Activated CD4-positive, alpha-beta T cell treated with anti-CD3 and anti-CD28 coated beads, Interleukin-2, Interleukin-6, amounts not matched to agents 100 ng/mL and 50 ng/mL, durations not matched to agents 16 hours and 8 hours (primary cell): ENCODE data around the gene TNFAIP8.
A peak's percentile ranks its signal among the peaks of the same experiment; 100 is the strongest.
"Not testable (repeated sequence)": the region's sequence is repeated elsewhere in the genome, so short reads cannot be mapped to it uniquely, and the experiment has no call there.

Source experiments
- DNase-seq: peaks from one replicate; pipeline ENCODE4 v3.0.0-alpha.2; 2020

TNFAIP8 gene

DNA sequence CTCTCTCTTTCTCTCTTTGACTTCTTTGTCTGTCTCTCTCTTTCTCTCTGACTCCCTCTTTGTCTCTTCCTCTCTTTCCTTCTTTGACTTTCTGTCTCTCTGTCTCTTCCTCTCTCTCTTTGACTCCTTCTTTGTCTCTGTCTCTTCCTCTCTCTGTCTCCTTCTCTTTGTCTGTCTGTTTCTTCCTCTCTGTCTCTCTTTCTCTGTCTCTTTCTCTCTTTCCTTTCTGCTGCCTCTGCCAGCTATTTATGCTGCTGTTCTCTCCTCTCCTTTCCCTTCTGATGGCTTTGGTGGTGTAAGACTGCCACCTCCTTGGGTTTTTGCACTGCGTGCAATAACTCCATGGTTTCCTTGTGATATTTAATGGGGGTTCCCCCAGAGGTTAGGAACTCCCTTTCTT, 72.3 kb downstream of the TNFAIP8 start:
- not testable (repeated sequence) for DNase-seq

- not testable (repeated sequence) for DNase-seq
Measured at GRCh38 chr5:119428574-119428973, 72.8 kb downstream of the TNFAIP8 start.

DNA sequence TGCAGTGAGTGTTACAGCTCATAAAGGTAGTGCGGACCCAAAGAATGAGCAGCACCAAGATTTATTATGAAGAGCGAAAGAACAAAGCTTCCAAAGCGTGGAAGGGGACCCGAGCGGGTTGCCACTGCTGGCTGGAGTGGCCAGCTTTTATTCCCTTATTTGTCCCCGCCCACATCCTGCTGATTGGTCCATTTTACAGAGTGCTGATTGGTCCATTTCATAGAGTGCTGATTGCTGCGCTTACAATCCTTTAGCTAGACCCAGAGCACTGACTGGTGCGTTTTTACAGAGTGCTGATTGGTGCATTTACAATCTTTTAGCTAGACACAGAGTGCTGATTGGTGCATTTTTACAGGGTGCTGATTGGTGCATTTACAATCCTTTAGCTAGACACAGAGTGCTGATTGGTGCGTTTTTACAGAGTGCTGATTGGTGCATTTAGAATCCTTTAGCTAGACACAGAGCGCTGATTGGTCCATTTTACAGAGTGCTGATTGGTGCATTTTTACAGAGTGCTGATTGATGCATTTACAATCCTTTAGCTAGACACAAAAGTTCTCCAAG, 76.9 kb downstream of the TNFAIP8 start:
- not testable (repeated sequence) for DNase-seq

- peak; percentile 76 for DNase-seq
Measured at GRCh38 chr5:119435436-119436132, 79.8 kb downstream of the TNFAIP8 start.

GRCh38 chr5:119437785-119438586, 82.2 kb downstream of the TNFAIP8 start:
- not testable (repeated sequence) for DNase-seq

DNA sequence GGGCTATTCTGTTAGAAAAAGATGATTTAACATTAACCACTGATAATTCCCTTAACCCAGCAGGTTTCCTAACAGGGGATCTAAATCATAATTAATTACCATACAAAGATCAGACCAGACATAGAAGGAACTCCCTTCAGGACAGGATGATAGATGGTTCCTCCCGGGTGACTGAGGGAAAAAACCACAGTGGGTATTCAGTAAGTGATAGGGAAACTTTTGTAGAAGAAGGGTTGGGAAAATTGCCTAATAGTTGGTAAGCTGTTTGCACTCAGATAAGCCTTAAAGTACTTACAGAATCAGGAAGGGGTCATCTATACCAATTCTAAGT, 82.7 kb downstream of the TNFAIP8 start:
- not testable (repeated sequence) for DNase-seq

DNA sequence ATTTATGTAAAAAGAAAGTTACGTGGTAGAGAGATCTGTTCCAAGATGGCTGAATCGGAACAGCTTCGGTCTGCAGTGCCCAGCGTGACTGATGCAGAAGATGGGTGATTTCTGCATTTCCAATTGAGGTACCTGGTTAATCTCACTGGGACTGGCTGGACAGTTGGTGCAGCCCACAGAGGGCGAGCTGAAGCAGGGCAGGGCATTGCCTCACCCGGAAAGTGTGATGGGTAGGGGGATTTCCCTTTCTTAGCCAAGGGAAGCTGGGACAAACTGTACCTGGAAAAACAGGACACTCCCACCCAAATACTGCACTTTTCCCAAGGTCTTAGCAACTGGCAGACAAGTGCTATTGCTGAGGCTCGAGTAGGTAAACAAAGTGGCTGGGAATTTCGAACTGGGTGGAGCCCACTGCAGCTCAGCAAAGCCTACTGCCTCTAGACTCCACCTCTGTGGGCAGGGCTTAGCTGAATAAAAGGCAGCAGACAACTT, 83.4 kb downstream of the TNFAIP8 start:
- no peak for DNase-seq

DNA sequence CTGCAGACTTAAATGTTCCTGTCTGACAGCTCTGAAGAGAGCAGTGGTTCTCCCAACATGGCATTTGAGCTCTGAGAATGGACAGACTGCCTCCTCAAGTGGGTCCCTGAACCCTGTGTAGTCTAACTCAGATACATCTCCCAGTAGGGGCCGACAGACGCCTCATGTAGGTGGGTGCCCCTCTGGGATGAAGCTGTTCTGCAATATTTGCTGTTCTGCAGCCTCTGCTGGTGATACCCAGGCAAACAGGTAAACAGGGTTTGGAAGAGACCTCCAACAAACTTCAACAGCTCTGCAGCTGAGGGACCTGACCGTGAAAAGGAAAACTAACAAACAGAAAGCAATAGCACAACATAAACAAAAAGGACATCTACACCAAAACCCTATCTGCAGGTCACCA, 83.8 kb downstream of the TNFAIP8 start:
- not testable (repeated sequence) for DNase-seq

- not testable (repeated sequence) for DNase-seq
Measured at GRCh38 chr5:119444643-119445042, 88.8 kb downstream of the TNFAIP8 start.

DNA sequence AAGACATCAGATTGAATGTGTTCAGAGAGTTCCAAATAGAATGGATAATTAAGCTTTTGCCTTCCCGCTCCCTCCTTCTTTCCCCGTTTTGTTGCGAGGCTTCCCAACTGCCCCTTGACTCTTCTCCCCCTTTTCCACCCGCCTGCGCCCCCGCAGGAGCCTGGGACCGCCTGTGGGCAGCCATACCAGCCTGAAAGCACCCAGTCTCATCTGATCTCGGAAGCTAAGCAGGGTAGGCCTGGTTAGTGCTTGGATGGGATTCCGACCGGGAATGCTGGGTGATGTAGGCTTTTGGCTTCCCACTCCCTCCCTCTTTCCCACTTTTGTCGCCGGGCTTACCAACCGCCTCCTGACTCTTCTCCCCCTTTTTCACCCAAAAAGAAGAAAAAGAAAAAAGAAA, 89.7 kb downstream of the TNFAIP8 start:
- no peak for DNase-seq
